Measurements from ENCODE around the gene VSTM2B.

The VSTM2B gene

DNA sequence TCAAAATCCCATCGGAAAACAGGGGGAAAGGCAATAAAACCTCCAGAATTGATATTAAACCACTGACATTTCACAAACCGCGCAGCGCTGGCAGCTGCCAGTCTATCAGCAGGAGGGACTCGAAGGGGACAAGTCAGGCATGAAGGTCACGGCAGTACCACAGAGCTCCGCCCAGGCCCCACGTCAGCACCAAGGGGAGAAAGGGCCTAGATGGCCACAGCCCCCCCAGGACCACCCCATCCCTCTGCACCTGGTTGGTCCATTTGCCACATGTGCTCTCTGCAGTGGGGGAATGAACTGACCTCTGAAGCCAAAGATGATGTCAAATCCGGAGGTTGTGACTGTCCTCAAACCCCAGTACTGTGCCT, 9.5 kb upstream of the VSTM2B start:
- DNase-seq, result no peak

DNA sequence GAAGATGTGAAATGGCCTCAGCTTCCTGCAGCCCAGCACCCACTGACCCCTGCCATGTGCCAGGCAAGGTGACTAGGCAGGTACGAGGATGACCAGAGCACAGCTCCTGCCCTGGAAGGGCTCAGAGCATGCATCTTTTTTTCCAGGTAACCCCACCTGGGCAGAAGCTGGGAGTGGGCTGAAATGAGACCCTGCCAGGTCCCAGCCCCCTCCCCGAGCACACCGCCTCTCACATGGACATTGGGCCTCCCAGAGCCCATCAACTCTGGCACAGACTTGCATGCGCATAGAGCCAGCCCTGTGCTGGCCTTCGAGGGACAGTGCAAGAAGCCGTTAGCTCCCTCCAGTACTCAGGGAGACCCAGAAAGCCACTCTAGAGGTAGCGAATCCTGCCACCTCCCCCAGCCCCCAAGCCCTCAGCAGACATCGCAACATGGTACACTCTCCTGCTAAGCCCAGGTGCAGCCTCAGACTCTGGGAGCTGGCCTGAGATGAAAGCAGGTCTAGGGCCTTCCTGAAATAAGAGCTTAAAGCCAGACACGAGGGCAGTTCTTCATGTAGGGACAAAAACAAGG, 8.9 kb upstream of the VSTM2B start:
- no peak for DNase-seq

- DNase-seq, result no peak
Observed at GRCh38 chr19:29517412-29517811, 8.4 kb upstream of the VSTM2B start.

DNA sequence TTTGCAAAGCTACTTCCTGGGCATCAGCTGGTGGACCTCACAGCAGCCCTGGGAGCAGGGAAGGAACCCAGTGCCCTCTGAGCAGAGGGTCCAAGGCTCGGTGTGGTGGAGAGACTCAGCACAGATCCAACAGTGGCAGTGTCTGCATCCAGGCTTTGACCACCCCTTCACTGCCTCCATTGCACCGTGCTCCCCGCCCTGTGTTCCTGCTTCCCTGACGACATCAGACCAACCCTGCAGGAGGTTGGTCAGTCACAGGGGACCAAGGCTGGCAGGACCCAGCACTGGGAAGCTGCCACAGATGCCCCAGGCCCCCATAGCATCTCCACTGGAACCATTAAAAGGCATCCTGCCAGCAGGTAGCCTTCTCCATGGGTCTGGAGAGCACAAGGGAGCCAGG, 7.8 kb upstream of the VSTM2B start:
- no peak for DNase-seq

DNA sequence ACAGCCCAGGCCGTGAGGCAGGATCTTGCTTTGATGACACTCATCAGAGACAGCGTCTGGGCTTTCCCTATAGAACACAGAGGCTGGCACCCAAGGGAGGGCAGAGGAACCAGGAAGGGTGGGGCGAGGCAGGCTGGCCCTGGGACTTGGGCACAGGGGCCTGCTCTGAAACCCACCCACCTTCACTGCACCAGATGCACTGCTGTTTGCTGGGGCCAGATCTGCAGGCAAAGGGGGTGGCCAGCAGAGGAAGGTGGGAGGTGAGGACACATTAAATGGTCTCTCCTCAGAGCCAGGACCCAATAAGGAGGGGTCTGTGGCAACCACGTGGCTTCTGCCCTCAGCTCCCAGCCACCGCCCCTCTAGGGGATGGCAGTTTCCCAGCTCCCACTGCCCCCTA, 6.6 kb upstream of the VSTM2B start:
- no peak for DNase-seq

- DNase-seq, result no peak
Observed at GRCh38 chr19:29519931-29520330, 5.9 kb upstream of the VSTM2B start.

DNA sequence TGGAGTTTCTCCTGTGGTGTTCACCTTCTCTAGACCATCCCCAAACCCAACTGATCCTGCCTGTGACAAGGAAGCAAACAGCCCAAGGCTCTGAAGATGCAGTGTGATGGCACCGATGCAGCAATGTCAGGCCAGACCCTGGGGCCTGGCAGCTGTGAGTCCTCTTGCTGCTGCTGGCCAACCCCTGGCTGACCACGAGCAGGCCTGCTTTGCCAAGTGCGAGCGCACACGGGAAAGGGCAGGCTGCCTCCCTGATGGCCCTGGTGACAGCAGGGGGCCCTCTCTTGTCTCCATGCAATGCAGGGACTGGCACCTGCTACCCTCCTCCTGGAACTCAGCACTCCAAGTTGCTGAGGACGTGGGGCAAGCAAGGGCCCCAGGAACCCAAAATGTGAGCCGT, 5.4 kb upstream of the VSTM2B start:
- DNase-seq, result no peak

- no peak for DNase-seq
Observed at GRCh38 chr19:29521291-29522075, 4.3 kb upstream of the VSTM2B start.

- no peak for DNase-seq
Observed at GRCh38 chr19:29523568-29523967, 2.2 kb upstream of the VSTM2B start.

- no peak for DNase-seq
Observed at GRCh38 chr19:29524201-29524911, 1.4 kb upstream of the VSTM2B start.

DNA sequence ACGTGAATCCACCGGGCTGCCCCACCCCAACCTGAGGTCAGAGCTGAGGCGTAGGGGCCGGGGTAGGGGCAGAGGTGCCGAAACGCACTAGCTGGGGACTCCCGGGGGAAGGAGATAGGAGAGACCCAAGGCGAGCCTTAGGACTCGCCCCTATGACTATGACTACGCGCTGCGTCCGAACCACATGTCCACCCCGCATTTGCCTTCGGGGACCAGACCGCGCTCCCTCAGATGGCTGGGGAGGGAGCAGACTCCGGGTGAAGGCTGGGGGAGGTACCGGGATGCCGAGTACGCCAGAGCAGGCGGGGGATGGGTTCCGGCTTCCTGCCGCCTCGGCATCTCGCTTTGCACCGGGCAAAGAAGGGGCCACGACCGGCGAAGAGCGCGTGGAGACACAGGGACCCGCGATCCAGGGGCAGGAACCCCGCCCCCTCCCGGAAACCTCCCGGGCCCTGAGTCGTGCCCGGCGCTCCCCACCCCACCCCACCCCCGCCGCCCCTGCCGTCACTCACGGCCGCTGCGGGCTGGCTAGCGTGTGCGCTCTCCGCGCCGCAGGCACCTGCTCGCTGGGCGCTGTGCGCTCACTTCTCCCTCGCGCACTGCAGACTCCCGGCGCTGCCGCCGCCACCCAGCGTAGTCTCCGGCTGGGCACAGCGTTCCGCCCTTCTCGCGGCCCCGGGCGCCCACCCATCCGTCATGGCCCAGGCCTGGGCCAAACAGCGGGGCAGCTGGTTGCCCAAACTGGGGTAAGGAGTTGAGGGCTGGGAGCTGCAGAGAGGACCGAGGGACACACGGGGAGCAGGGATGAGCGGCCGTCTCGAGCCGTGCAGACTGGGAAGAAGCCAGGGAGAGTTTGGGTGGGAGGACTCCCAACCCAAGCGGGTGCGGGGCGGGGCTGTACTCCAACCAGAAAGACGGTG, 622 bp upstream of the VSTM2B start:
- no peak for DNase-seq

- no peak for DNase-seq
Observed at GRCh38 chr19:29526730-29527499, 1.1 kb downstream of the VSTM2B start.

GRCh38 chr19:29527500-29528328, 1.9 kb downstream of the VSTM2B start:
- no peak for DNase-seq

- DNase-seq, result peak; percentile 9
Observed at GRCh38 chr19:29528350-29528945, 2.7 kb downstream of the VSTM2B start.

DNA sequence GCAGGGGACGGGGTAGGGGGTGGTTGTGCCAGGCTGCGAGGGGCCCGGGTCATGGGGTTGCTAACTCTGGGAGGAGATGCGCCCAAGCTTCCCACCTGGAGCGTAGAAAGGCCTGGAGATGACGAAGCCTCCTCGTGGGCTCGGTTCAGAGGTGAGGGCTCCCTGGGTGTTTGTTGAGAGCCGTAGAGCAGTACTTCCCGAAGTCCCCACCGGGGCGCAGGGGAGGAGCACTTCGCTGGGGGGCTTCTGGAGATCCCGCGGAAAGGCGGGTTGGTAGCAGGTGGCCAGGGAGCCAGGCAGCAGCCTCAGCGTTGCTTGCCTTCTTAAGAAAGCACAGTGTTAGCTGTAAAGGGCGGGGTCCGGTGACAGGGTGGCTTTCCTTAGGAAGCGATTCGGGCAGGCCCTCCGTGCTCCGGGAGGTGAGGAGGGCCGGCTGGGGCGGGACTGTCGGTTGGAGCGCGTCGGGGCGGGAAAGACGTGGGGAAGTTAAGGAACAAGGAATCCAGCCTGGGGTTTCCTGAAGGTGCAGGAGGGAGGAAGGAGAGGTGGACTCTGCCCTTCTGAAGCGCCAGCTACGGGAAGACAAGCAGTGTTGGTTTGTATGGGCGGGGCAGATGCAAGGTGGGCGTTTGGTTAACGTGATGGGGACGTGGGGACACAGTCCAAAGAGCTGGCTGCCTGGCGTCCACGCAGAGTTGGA, 3.3 kb downstream of the VSTM2B start:
- no peak for DNase-seq

- DNase-seq, result no peak
Observed at GRCh38 chr19:29529646-29530539, 4.1 kb downstream of the VSTM2B start.

DNA sequence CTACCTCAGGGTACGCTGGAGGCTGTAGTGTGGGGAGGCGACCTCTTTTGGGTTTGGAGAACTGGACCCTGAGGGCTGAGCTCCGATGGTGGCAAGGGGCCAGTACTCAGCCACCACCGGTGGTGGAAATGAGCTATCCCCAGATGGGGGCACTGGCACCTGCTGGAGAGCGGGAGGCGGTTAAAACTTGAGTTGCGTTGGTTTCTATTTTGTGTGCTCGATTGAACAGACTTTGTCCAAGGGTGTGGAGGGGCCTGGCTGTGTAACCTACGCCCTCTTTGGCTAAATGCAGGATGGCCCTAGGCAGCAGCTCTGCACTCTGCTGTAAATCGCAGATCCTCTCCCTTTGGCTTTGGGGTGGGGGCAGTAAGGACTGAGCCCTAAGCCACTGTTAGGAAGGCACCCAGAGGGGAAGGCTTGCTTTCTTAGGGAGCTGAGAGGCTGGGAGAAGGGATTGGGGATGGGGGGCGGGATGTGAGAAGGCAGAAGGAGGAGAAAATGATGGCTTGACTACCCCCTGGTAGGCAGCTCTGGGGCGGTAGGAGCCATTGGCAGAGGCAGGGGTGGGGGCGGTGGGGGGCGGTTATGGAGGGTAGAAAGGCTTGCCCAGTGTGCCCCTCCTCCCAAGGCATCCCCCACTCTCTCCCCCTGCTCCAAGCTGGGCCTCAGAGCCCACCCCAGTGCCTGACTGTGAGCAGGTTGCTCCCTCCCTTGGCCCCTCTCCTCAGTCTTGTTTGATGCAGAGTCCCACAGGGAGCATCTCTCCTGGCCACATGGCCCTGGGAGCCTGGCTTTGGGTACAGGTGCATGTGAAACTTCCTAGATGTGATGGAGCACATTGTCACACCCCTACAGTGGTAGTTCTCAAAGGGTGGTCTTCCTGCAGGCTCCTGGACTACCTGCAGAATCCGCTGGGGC, 5.0 kb downstream of the VSTM2B start:
- no peak for DNase-seq

- no peak for DNase-seq
Observed at GRCh38 chr19:29531458-29532025, 5.7 kb downstream of the VSTM2B start.

All from effector CD4-positive, alpha-beta T cell (primary cell).